ENCODE data around the gene RSAD1. TPM values are rescaled to one million over a fixed set of nuclear protein-coding genes. Genes with fewer than 3 reads are reported as not detected.
A peak's percentile ranks its signal among the peaks of the same experiment; 100 is the strongest.

The RSAD1 gene
- total RNA-seq, 1 donor, result 23.9 TPM

DNA sequence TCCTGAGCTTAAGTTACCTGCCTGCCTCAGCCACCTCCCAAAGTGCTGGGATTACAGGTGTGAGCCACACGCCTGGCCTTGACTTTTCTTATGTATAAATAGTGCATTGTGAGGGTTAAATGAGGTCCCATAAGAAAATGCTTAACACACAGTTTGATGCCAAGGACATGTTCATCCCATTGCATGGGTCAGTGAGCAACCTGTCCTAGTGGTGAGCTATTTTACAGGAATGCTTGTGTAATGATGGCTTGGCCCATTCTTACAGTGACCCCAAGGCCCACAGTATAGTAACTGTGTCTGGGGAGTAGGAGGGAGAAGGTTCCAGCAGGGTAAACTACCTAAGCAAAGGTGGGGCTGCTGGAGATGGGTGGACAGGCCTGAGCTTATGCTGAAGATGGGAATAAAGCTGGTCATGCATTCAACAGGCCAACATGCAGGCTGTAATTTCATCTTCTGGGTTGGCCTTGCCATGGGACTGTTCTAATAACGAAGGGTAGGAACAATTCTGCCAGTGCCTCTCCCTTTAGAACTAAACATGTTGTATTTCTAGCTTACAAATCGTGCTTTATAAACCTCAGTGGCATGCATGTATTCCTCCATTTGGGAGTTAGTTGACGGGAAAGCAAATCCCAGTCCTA is 46.4 kb upstream of the RSAD1 start:
- H4K20me1 ChIP-seq (ENCODE audit: insufficient read depth, low read length), result peaks cover 9% of the 10 kb centered on the region
- peaks cover 2% of the 10 kb centered on the region for H3K36me3 ChIP-seq (ENCODE audit: insufficient read depth, low read length)
- DNase-seq (ENCODE audit: insufficient read length, low spot score, missing footprints), result peak; percentile 19
- TF ChIP-seq, protein P1, sequence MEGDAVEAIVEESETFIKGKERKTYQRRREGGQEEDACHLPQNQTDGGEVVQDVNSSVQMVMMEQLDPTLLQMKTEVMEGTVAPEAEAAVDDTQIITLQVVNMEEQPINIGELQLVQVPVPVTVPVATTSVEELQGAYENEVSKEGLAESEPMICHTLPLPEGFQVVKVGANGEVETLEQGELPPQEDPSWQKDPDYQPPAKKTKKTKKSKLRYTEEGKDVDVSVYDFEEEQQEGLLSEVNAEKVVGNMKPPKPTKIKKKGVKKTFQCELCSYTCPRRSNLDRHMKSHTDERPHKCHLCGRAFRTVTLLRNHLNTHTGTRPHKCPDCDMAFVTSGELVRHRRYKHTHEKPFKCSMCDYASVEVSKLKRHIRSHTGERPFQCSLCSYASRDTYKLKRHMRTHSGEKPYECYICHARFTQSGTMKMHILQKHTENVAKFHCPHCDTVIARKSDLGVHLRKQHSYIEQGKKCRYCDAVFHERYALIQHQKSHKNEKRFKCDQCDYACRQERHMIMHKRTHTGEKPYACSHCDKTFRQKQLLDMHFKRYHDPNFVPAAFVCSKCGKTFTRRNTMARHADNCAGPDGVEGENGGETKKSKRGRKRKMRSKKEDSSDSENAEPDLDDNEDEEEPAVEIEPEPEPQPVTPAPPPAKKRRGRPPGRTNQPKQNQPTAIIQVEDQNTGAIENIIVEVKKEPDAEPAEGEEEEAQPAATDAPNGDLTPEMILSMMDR (IDR thresholded peaks at IDR 0.05; ENCODE audit: extremely low read depth, low read depth, low read length), result no peak
- no peaks in the 10 kb centered on the region for H3K27me3 ChIP-seq (ENCODE audit: insufficient read depth, low read length)
- H3K27ac ChIP-seq (ENCODE audit: low read depth, low read length), result no peak overlapping the region
- H3K79me2 ChIP-seq (ENCODE audit: insufficient read depth, low read length), result peaks cover 38% of the 10 kb centered on the region
- no peak overlapping the region for H3K4me3 ChIP-seq (ENCODE audit: insufficient read depth, low read length)
- H2AFZ ChIP-seq (ENCODE audit: low read length), result no peak overlapping the region
- no peak overlapping the region for H3K4me2 ChIP-seq (ENCODE audit: insufficient read depth, low read length)
- H3K9me3 ChIP-seq (ENCODE audit: low read depth, low read length), result no peaks in the 10 kb centered on the region
- peaks cover 6% of the 10 kb centered on the region for H3K4me1 ChIP-seq (ENCODE audit: insufficient read depth, low read length)

DNA sequence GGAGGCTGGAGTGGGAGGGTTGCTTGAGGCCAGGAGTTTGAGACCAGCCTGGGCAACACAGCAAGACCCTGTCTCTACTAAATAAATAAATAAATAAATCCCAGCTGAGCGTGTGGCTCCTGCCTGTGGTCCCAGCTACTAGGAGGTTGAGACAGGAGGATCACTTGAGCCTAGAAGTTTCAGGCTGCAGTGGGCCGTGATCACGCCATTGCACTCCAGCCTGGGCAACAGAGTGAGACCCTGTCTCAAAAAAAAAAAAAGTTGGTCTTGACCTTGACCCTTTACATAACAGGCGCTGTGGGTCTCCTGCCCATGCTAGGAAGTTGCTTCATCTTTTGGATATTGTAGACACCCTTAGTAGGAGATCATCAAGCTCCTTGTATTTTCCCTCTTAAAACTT is 41.3 kb upstream of the RSAD1 start:
- H3K4me2 ChIP-seq (ENCODE audit: insufficient read depth, low read length), result no peak overlapping the region
- H3K4me1 ChIP-seq (ENCODE audit: insufficient read depth, low read length), result no peaks in the 10 kb centered on the region
- H3K27me3 ChIP-seq (ENCODE audit: insufficient read depth, low read length), result no peaks in the 10 kb centered on the region
- H3K9me3 ChIP-seq (ENCODE audit: low read depth, low read length), result no peaks in the 10 kb centered on the region
- no peak overlapping the region for H3K4me3 ChIP-seq (ENCODE audit: insufficient read depth, low read length)
- TF ChIP-seq, protein P1 (IDR thresholded peaks at IDR 0.05; ENCODE audit: extremely low read depth, low read depth, low read length), result no peak
- H3K36me3 ChIP-seq (ENCODE audit: insufficient read depth, low read length), result peaks cover 2% of the 10 kb centered on the region
- no peak for DNase-seq (ENCODE audit: insufficient read length, low spot score, missing footprints)
- no peak overlapping the region for H2AFZ ChIP-seq (ENCODE audit: low read length)
- H4K20me1 ChIP-seq (ENCODE audit: insufficient read depth, low read length), result peaks cover 6% of the 10 kb centered on the region
- H3K27ac ChIP-seq (ENCODE audit: low read depth, low read length), result no peak overlapping the region
- H3K79me2 ChIP-seq (ENCODE audit: insufficient read depth, low read length), result peaks cover 7% of the 10 kb centered on the region

DNA sequence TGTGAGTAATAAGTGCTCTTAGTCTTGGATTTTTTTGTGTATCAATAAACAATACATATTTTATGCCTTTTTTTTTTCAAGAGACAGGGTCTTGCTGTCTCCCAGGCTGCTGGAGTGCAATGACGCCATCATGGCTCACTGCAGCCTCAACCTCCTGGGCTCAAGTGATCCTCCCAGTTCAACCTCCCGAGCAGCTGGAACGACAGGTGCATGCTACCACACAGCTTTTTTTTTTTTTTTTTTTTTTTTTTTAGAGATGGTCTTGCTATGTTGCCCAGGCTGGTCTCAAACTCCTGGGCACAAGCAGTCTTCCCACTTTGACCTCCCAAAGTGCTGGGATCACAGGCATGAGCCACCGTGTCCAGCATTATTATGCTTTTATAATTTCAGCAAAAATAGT is 39.7 kb upstream of the RSAD1 start:
- DNase-seq (ENCODE audit: insufficient read length, low spot score, missing footprints), result no peak
- Histone ChIP-seq H3K36me3 (ENCODE audit: insufficient read depth, low read length) (no peaks in the 10 kb centered on the region), H2AFZ (ENCODE audit: low read length) (no peak overlapping the region), H3K4me2 (ENCODE audit: insufficient read depth, low read length) (no peak overlapping the region), H3K79me2 (ENCODE audit: insufficient read depth, low read length) (peaks cover 7% of the 10 kb centered on the region), H3K9me3 (ENCODE audit: low read depth, low read length) (no peaks in the 10 kb centered on the region), H3K27ac (ENCODE audit: low read depth, low read length) (no peak overlapping the region), H4K20me1 (ENCODE audit: insufficient read depth, low read length) (peaks cover 6% of the 10 kb centered on the region), H3K27me3 (ENCODE audit: insufficient read depth, low read length) (no peaks in the 10 kb centered on the region), H3K4me1 (ENCODE audit: insufficient read depth, low read length) (peaks cover 4% of the 10 kb centered on the region), H3K4me3 (ENCODE audit: insufficient read depth, low read length) (no peak overlapping the region)
- TF ChIP-seq, protein P1 (IDR thresholded peaks at IDR 0.05; ENCODE audit: extremely low read depth, low read depth, low read length), result no peak

DNA sequence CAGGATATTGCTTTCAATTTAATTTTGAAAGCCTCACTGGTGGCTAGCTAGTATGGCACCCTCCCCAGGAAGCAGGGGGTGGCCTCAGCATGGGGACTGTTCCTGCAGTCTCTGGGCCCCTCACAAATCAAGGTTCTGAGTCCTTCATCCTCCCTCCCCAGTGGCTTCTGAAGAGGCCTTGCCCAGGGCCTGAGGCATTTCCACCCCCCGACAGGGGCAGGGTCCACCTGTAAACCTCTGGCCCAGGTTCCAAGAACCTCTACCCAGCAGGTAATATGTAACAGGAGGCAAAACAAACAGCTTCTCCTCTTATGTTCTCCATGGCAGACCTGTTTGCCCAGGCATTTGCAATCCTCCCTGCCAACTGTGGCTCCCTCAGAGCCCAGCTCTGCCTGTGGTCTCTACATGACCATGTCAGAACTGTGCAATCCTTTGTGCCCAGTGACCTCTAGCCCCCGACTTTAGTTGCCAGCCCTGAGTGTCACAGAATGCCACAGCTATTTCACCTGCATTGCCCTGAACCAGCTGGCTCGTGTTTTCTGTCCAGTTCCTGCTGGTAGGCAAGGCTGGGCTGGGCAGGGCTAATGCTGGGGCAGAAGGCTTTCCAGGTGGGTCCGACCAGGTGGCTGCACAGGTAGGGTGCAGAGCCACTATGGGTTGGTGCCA is 38.4 kb upstream of the RSAD1 start:
- H3K4me2 ChIP-seq (ENCODE audit: insufficient read depth, low read length), result no peak overlapping the region
- H3K79me2 ChIP-seq (ENCODE audit: insufficient read depth, low read length), result peaks cover 7% of the 10 kb centered on the region
- H3K27me3 ChIP-seq (ENCODE audit: insufficient read depth, low read length), result no peaks in the 10 kb centered on the region
- peaks cover 6% of the 10 kb centered on the region for H4K20me1 ChIP-seq (ENCODE audit: insufficient read depth, low read length)
- H3K36me3 ChIP-seq (ENCODE audit: insufficient read depth, low read length), result no peaks in the 10 kb centered on the region
- H2AFZ ChIP-seq (ENCODE audit: low read length), result no peak overlapping the region
- H3K4me1 ChIP-seq (ENCODE audit: insufficient read depth, low read length), result peaks cover 4% of the 10 kb centered on the region
- H3K4me3 ChIP-seq (ENCODE audit: insufficient read depth, low read length), result no peak overlapping the region
- H3K9me3 ChIP-seq (ENCODE audit: low read depth, low read length), result no peaks in the 10 kb centered on the region
- TF ChIP-seq, protein P1 (IDR thresholded peaks at IDR 0.05; ENCODE audit: extremely low read depth, low read depth, low read length), result no peak
- no peak for DNase-seq (ENCODE audit: insufficient read length, low spot score, missing footprints)
- H3K27ac ChIP-seq (ENCODE audit: low read depth, low read length), result no peak overlapping the region

All from osteoblast (primary cell).